OCI-LY7 (cell line): ENCODE results near the gene C1orf94. TPM values are rescaled to one million over a fixed set of nuclear protein-coding genes. Genes with fewer than 3 reads are reported as not detected.

Source experiments
- BruUV-seq: library from RNA; stranded (reverse); fragments of 400-500 nt; replicated peaks from 2 replicates; lab custom pipeline; 2021; lab: Mats Ljungman, UMichigan
- CTCF ChIA-PET: fragments of 300-600 bp; sonication (Branson Sonifier 250); formaldehyde crosslinking; loops from one replicate; lab custom pipeline; 2022; ENCODE audit warnings: antibody characterized with exemption; ENCODE audit not compliant: unreplicated experiment; lab: Charles Lee
- POLR2A ChIA-PET: fragments of 300-600 bp; sonication (Branson Sonifier 250); formaldehyde crosslinking; loops from one replicate; lab custom pipeline; 2022; ENCODE audit warnings: antibody characterized with exemption; lab: Charles Lee
- DNase-seq: peaks from one replicate; pipeline ENCODE4 v3.0.0-alpha.2; 2015; ENCODE audit warnings: low spot score
- H2AFZ ChIP-seq: fragments of 200-600 bp; sonication (generic), shearing (Covaris generic); 2 replicates; pipeline ENCODE4 v1.6.1; 2014; ENCODE audit warnings: mild to moderate bottlenecking, antibody characterized with exemption, low read length, moderate library complexity
- H3K27ac ChIP-seq: fragments of 200-600 bp; sonication (generic); 2 replicates; pipeline ENCODE4 v1.5.1; 2014; ENCODE audit warnings: mixed run types, low read depth, mild to moderate bottlenecking, moderate library complexity, low read length, inconsistent platforms; ENCODE audit not compliant: poor library complexity, severe bottlenecking
- H3K36me3 ChIP-seq: fragments of 200-600 bp; sonication (generic); 2 replicates; pipeline ENCODE4 v1.6.1; 2014; ENCODE audit warnings: mild to moderate bottlenecking, antibody characterized with exemption, low read length, moderate library complexity, mixed read lengths; ENCODE audit not compliant: insufficient read depth
- H3K4me1 ChIP-seq: fragments of 200-600 bp; sonication (generic); 2 replicates; pipeline ENCODE4 v1.5.1; 2014; ENCODE audit warnings: mild to moderate bottlenecking, low read length; ENCODE audit not compliant: insufficient read depth, poor library complexity, severe bottlenecking
- H3K4me2 ChIP-seq: fragments of 200-600 bp; sonication (generic); 2 replicates; pipeline ENCODE4 v1.6.1; 2014; ENCODE audit warnings: mild to moderate bottlenecking, low read length
- H3K4me3 ChIP-seq: fragments of 200-600 bp; sonication (generic); 2 replicates; pipeline ENCODE4 v1.5.1; 2014; ENCODE audit warnings: mild to moderate bottlenecking, low read depth, low read length; ENCODE audit not compliant: poor library complexity, severe bottlenecking
- H3K79me2 ChIP-seq: fragments of 200-600 bp; sonication (generic); 2 replicates; pipeline ENCODE4 v1.6.1; 2016; ENCODE audit warnings: low read depth, mild to moderate bottlenecking, low read length, moderate library complexity, mixed read lengths; ENCODE audit not compliant: insufficient read depth
- H3K9me2 ChIP-seq: fragments of 200-600 bp; sonication (generic); 2 replicates; pipeline ENCODE4 v1.6.1; 2016; ENCODE audit warnings: mild to moderate bottlenecking, low read length, mixed read lengths; ENCODE audit not compliant: insufficient read depth
- H3K9me3 ChIP-seq: fragments of 200-600 bp; sonication (generic); 2 replicates; pipeline ENCODE4 v1.6.1; 2014; ENCODE audit warnings: mild to moderate bottlenecking, mixed run types, low read length, mixed read lengths
- H4K20me1 ChIP-seq: fragments of 200-600 bp; sonication (generic); 2 replicates; pipeline ENCODE4 v1.6.1; 2014; ENCODE audit warnings: mild to moderate bottlenecking, antibody characterized with exemption, low read length, moderate library complexity, mixed read lengths; ENCODE audit not compliant: insufficient read depth
- EZH2phosphoT487 ChIP-seq: fragments of 200-600 bp; sonication (generic); IDR thresholded peaks from 2 replicates; pipeline ENCODE4 v1.6.1; 2018; ENCODE audit warnings: low read depth, borderline replicate concordance, mild to moderate bottlenecking, mixed run types, antibody characterized with exemption, low read length, moderate library complexity, mixed read lengths
- intact Hi-C: fragments of 100-400 bp; cut with micrococcal nuclease; formaldehyde crosslinking; loops from one replicate; pipeline ENCODE4 v1.10.0; 2022; ENCODE audit not compliant: unreplicated experiment
- total RNA-seq, 2 experiments: library from RNA; depleted of rRNA in 1 of 2; stranded (reverse); fragments of >200 nt in 1 of 2; shearing (Covaris generic) in 1 of 2; gene quantifications; 2 replicates each; pipeline ENCODE4 v1.2.3, GENCODE V29; 2014 to 2022
- TF ChIP-seq, protein P1 (sequence below): fragments of 200-600 bp; sonication (generic); conservative IDR thresholded peaks from 2 replicates; pipeline ENCODE4 v1.5.1; 2014; ENCODE audit warnings: mild to moderate bottlenecking, antibody characterized with exemption, low read length, moderate library complexity, mixed read lengths

The C1orf94 gene
- total RNA-seq, 2 experiments from 2014 or later, result not detected

DNA sequence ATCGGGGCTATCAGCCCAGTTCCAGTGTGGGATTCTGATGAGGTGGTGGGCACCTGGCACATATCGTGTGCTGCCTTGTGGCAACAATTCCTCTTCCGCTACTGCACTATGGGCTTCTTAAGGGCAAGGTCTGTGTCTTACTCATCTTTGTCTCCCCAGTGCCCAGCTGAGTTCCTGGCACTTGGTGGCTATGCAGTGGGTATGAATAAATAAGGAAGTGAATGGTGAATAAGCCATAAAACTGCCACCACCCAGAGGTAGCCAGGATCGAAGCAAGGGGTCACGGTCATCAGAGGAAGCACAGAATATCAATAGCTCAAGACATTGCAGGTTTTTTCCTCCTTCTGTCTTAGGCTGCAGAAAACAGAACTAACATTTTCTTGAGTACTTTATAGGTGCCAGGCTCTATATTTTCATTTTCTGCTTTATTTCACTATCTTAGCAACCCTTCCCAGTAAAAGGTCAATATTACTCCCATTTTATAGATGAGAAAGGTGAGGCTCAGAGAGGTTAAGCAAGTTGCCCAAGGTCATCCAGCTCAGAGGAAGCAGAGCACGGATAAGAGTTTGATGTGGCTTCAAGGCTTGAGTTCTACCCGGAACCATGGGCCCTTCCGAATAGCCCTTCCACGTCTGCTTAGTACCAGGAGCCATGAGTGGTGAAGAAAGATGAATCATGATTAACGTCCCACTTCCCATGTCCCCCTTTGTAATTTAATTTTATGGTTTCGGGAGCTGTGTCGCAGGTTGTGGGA lies 10.2 kb downstream of the C1orf94 start:
- Histone ChIP-seq H3K4me3 (no peak overlapping the region), H3K36me3 (no peaks in the 10 kb centered on the region), H3K4me1 (no peaks in the 10 kb centered on the region), H4K20me1 (no peaks in the 10 kb centered on the region), H3K9me3 (no peaks in the 10 kb centered on the region), H3K9me2 (no peaks in the 10 kb centered on the region), H2AFZ (no peak overlapping the region), H3K4me2 (no peak overlapping the region), H3K79me2 (no peaks in the 10 kb centered on the region), H3K27ac (no peak overlapping the region)
- DNase-seq, result no peak
- ChIA-PET POLR2A (no interaction called here), CTCF (no interaction called here)
- TF ChIP-seq EZH2phosphoT487, result no peak
- TF ChIP-seq, protein P1, sequence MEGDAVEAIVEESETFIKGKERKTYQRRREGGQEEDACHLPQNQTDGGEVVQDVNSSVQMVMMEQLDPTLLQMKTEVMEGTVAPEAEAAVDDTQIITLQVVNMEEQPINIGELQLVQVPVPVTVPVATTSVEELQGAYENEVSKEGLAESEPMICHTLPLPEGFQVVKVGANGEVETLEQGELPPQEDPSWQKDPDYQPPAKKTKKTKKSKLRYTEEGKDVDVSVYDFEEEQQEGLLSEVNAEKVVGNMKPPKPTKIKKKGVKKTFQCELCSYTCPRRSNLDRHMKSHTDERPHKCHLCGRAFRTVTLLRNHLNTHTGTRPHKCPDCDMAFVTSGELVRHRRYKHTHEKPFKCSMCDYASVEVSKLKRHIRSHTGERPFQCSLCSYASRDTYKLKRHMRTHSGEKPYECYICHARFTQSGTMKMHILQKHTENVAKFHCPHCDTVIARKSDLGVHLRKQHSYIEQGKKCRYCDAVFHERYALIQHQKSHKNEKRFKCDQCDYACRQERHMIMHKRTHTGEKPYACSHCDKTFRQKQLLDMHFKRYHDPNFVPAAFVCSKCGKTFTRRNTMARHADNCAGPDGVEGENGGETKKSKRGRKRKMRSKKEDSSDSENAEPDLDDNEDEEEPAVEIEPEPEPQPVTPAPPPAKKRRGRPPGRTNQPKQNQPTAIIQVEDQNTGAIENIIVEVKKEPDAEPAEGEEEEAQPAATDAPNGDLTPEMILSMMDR, result no peak
- BruUV-seq, result no TSS peak
- intact Hi-C loops, result no loop called here

DNA sequence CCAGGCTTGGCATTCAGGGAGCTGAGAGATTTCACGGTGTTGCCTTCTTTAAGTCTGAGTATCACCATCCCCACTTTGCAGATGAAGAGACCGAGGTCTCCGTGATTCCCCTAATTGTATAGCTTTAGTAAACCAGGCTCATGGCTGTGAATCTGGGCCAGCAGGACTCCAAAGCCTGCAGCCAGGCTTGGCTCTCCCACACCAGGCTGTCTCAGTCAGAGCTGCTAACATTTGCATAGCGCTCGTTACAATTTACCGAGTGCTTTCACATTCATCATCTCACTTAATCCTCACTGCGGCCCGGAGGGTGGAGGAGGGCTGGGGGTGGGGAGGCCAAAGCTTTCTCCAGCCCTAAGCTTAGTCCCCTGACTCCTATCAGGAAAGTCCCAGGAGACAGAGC lies 11.7 kb downstream of the C1orf94 start:
- TF ChIP-seq, protein P1, result no peak
- no peak for TF ChIP-seq EZH2phosphoT487
- CTCF ChIA-PET, result no interaction called here
- intact Hi-C loops, result no loop called here
- no TSS peak for BruUV-seq
- no peak overlapping the region for H3K4me2 ChIP-seq
- POLR2A ChIA-PET, result no interaction called here
- no peaks in the 10 kb centered on the region for H3K36me3 ChIP-seq
- H3K27ac ChIP-seq, result no peak overlapping the region
- no peaks in the 10 kb centered on the region for H4K20me1 ChIP-seq
- H3K9me2 ChIP-seq, result no peaks in the 10 kb centered on the region
- no peak overlapping the region for H2AFZ ChIP-seq
- no peaks in the 10 kb centered on the region for H3K79me2 ChIP-seq
- H3K9me3 ChIP-seq, result no peaks in the 10 kb centered on the region
- no peak overlapping the region for H3K4me3 ChIP-seq
- DNase-seq, result no peak
- no peaks in the 10 kb centered on the region for H3K4me1 ChIP-seq

DNA sequence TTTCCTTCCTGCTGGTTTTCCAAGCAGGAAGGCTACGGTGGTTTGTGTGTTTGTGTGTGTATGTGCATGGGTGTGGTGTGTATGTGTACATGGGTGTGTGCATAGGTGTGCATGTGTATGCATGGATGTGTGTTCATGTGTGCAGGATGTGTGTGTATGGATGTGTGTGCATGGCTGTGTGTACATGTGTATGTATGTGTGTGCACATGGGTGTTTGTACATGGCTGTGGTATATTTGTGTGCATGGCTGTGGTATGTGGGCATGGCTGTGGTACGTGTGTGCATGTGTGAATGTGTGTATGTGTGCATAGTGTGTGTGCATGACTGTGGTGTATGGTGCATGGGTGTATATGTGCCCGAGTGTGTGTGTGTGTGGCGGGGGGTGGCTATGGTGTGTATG lies 12.3 kb downstream of the C1orf94 start:
- DNase-seq, result no peak

More for the DNA sequence above, 12.3 kb downstream of the C1orf94 start:
- BruUV-seq, result no TSS peak
- Histone ChIP-seq H3K4me1 (no peaks in the 10 kb centered on the region), H3K4me3 (no peak overlapping the region), H2AFZ (no peak overlapping the region), H4K20me1 (no peaks in the 10 kb centered on the region), H3K4me2 (no peak overlapping the region), H3K36me3 (no peaks in the 10 kb centered on the region), H3K79me2 (no peaks in the 10 kb centered on the region), H3K27ac (no peak overlapping the region), H3K9me2 (no peaks in the 10 kb centered on the region), H3K9me3 (no peaks in the 10 kb centered on the region)
- CTCF ChIA-PET, result no interaction called here
- POLR2A ChIA-PET, result no interaction called here
- intact Hi-C loops, result no loop called here
- TF ChIP-seq, protein P1, result no peak
- no peak for TF ChIP-seq EZH2phosphoT487
